Brain microvascular endothelial cell (primary cell): ENCODE data around the gene ID4.

Experiments
- DNase-seq: peaks from one replicate; pipeline ENCODE4 v3.0.0-alpha.2; 2020
- H3K27ac ChIP-seq: fragments of 250-450 bp; sonication (Bioruptor Pico); 2 replicates; pipeline ENCODE4 v1.5.1; 2020; ENCODE audit warnings: mild to moderate bottlenecking, moderate library complexity
- H3K27me3 ChIP-seq: fragments of 250-450 bp; sonication (Bioruptor Pico); replicated peaks from 2 replicates; pipeline ENCODE4 v1.5.1; 2020; ENCODE audit warnings: mild to moderate bottlenecking
- H3K36me3 ChIP-seq: fragments of 250-450 bp; sonication (Bioruptor Pico); replicated peaks from 2 replicates; pipeline ENCODE4 v1.5.1; 2020; ENCODE audit warnings: mild to moderate bottlenecking
- H3K4me3 ChIP-seq: 2 replicates; pipeline ENCODE4 v1.5.1; 2011; ENCODE audit warnings: low read depth, mild to moderate bottlenecking, control low read depth, low read length, moderate library complexity
- in situ Hi-C: cut with HindIII; loops from 2 replicates; pipeline ENCODE4 v1.10.0; 2017; ENCODE audit warnings: low sequenced_read_pairs, low pct_ligation_motif_present
- TF ChIP-seq, protein P1 (sequence below): IDR thresholded peaks from 2 replicates; pipeline ENCODE4 v1.5.1; 2011; ENCODE audit warnings: low read depth, mild to moderate bottlenecking, moderate library complexity, low read length, control low read depth, inconsistent platforms; ENCODE audit errors: missing control alignments

The ID4 gene

DNA sequence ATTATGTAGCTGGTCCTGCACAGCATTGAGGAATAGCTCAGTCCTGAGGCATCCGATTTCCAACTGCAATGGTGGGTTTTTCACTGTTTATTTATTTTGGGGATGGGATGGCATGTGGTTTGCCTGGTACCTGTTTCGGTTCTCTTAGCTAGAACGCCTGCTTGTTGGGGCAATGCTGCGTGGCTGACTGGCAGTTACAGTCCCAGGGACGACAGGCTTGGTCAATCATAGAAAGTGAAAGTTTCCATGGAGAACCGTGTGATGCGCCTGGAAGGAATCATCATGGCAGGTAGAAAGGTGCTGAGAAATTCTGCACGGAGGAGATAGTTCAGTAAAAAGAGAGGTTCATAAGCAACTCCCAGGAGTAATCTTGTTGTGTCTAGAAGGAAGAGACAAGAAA is 18.4 kb downstream of the ID4 start:
- TF ChIP-seq, protein P1, sequence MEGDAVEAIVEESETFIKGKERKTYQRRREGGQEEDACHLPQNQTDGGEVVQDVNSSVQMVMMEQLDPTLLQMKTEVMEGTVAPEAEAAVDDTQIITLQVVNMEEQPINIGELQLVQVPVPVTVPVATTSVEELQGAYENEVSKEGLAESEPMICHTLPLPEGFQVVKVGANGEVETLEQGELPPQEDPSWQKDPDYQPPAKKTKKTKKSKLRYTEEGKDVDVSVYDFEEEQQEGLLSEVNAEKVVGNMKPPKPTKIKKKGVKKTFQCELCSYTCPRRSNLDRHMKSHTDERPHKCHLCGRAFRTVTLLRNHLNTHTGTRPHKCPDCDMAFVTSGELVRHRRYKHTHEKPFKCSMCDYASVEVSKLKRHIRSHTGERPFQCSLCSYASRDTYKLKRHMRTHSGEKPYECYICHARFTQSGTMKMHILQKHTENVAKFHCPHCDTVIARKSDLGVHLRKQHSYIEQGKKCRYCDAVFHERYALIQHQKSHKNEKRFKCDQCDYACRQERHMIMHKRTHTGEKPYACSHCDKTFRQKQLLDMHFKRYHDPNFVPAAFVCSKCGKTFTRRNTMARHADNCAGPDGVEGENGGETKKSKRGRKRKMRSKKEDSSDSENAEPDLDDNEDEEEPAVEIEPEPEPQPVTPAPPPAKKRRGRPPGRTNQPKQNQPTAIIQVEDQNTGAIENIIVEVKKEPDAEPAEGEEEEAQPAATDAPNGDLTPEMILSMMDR, result no peak
- Histone ChIP-seq H3K27ac (no peak overlapping the region), H3K27me3 (no peaks in the 10 kb centered on the region), H3K4me3 (no peak overlapping the region), H3K36me3 (no peaks in the 10 kb centered on the region)
- in situ Hi-C loops, result no loop called here
- no peak for DNase-seq

DNA sequence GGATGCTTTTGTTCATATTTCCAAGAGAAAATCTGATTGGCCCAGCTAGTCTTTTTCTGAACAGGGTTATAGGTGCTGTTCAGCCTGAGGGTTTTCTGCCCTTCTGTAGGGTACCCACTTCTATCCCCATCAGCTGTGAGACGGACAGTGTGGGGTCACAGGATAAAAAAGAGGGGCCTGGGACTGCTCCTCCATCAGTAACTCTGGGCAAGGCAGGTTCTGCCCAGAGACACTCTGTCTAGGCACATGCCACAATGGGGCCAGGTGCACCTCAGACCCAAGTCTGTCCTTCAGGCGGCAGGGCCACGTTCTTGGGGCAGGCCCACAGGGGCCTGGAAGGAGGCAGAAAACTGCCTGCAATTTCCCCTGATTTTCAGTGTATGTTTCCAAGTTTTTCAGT is 20.0 kb downstream of the ID4 start:
- H3K27ac ChIP-seq, result no peak overlapping the region
- in situ Hi-C loops, result no loop called here
- no peak overlapping the region for H3K4me3 ChIP-seq
- DNase-seq, result no peak
- TF ChIP-seq, protein P1, result no peak
- no peaks in the 10 kb centered on the region for H3K27me3 ChIP-seq
- H3K36me3 ChIP-seq, result no peaks in the 10 kb centered on the region

DNA sequence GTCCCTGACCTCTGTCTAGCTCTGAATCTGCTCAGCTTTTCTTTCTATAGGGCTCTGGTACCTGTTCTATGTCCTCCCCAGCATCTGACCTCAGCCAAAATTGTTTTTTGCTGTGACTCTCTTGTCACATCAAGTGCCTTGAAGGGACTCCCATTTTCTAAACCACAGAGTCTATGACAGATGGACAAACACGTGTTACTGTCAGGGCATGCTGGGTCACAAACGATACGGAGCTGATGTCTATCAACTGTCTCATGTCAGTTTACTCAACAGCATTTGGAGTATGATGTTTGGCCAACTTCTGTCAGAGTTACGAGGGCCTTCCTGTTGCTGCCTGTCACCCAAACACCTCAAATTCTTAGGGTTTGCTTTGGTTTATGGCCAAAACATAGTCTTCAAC is 20.5 kb downstream of the ID4 start:
- Histone ChIP-seq H3K27me3 (no peaks in the 10 kb centered on the region), H3K4me3 (no peak overlapping the region), H3K36me3 (no peaks in the 10 kb centered on the region), H3K27ac (no peak overlapping the region)
- TF ChIP-seq, protein P1, result no peak
- in situ Hi-C loops, result no loop called here
- DNase-seq, result no peak

DNA sequence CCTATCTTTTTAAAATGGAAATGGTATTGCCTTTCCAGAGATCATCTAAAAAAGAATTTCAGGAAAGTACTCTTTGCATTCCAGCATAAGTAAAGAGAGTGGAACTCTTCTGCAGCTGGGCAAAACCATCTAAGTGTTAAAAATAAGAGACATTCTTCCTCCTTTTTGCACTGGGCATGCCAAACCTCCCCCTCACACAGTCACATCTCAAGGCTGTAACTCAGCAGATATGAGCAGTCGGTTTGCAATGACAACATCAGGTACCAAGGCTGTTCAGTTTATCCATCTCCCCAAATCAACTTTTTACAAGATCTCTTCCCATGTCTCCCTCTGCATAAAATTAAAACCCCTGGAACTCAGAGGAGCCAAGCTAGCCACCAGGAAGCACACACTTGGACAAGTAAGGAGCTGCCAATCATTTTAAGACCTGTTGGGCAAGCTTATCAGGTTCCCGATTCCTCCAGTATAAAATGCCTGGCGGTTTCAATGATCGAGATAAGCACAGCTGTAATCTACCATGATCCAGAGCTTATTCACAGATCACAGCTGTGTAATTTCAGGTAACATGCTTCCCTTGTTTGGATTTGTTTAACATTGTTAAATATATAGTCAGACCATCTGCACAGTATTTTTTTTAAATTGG is 23.2 kb downstream of the ID4 start:
- no peak overlapping the region for H3K4me3 ChIP-seq
- no peak for DNase-seq
- H3K27ac ChIP-seq, result no peak overlapping the region
- TF ChIP-seq, protein P1, result no peak
- in situ Hi-C loops, result no loop called here
- H3K36me3 ChIP-seq, result no peaks in the 10 kb centered on the region
- no peaks in the 10 kb centered on the region for H3K27me3 ChIP-seq

DNA sequence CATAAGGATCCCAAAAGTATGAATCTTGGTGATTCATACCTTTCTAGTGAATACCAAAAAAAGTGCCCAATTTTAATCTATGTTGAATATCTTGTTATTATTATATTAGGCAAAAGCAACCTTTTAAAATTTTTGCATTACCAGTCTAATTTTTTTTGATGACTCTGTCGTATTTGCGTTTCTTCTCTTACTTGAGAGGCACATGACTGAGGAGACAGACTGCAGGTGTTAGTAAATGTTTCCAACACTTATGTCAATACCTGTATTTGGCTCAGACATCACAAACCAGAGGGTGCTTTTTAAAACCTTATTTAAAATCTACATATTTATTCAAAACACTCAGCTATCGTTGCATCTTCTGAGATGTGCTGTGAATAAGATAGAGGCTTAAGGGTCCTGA is 27.1 kb downstream of the ID4 start:
- in situ Hi-C loops, result no loop called here
- no peak for DNase-seq
- no peaks in the 10 kb centered on the region for H3K36me3 ChIP-seq
- no peak overlapping the region for H3K4me3 ChIP-seq
- TF ChIP-seq, protein P1, result no peak
- no peak overlapping the region for H3K27ac ChIP-seq
- H3K27me3 ChIP-seq, result no peaks in the 10 kb centered on the region

DNA sequence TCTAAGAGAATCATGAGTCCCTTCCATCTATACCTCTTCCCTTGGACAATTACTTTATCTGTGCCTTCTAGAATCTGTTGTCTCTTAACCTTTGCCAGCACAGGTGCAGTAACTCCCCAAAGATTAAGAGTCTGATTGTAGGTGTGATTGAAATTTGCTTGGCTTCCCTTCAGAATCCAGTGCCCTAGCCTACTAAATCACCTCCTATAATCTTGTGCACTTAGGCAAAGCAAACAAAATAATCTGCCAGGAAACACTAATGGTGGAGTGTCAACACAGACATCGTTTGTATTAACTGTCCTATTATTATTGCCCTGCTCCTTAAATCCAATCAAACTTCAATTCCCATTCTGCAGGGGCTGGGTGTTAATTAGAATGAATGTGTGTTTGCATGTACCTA is 28.0 kb downstream of the ID4 start:
- Histone ChIP-seq H3K27ac (no peak overlapping the region), H3K4me3 (no peak overlapping the region), H3K27me3 (no peaks in the 10 kb centered on the region), H3K36me3 (no peaks in the 10 kb centered on the region)
- in situ Hi-C loops, result no loop called here
- no peak for DNase-seq
- TF ChIP-seq, protein P1, result no peak
